ENCODE data around the gene GRHPR. TPM values are rescaled to one million over a fixed set of nuclear protein-coding genes. Genes with fewer than 3 reads are reported as not detected.
"Not testable (repeated sequence)": the region's sequence is repeated elsewhere in the genome, so short reads cannot be mapped to it uniquely, and the experiment has no call there.

Gene GRHPR
- total RNA-seq, 1 donor from 2014 or later = 88.1 TPM

DNA sequence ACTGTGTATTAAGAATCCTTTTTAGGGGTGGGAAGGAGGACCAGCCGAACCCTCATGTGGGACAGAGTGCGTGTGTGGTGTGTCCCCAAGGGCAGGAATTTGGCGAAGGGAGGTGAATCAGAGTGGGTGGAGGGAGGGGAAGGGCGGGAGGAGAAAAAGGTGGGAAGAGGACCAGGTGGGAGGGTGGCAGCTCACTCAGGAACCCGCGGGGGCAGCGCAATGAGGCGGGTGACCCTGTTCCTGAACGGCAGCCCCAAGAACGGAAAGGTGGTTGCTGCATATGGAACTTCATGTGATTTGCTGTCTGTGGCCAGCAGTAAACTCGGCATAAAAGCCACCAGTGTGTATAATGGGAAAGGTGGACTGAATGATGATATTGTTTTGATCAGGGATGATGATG lies 54.4 kb downstream of the GRHPR start:
- no peak for DNase-seq (ENCODE audit: low read depth)
- FAIRE-seq = no peak
- H3K4me3 Mint-ChIP-seq (ENCODE audit: unreplicated experiment) = no peak overlapping the region

DNA sequence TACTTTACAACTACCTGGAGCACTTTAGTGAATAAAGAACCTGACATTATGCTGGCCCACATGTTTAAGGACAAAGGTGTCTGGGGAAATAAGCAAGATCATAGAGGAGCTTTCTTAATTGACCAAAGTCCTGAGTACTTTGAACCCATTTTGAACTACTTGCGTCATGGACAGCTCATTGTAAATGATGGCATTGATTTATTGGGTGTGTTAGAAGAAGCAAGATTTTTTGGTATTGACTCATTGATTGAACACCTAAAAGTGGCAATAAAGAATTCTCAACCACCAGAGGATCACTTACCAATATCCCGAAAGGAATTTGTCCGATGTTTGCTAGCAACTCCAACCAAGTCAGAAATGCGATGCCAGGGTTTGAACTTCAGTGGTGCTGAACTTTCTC lies 54.9 kb downstream of the GRHPR start:
- FAIRE-seq; H3K27me3 ChIP-seq (ENCODE audit: insufficient read depth, low read length): not testable (repeated sequence)

More for the DNA sequence above, 54.4 kb downstream of the GRHPR start:
- no peak overlapping the region for H3K27ac ChIP-seq (ENCODE audit: low read depth, low read length)
- no peak overlapping the region for H2AFZ ChIP-seq (ENCODE audit: low read depth, low read length)
- no peak overlapping the region for H3K4me2 ChIP-seq (ENCODE audit: low read length)
- H3K4me1 ChIP-seq (ENCODE audit: insufficient read depth, low read length) = peaks cover under 1% of the 10 kb centered on the region
- no peaks in the 10 kb centered on the region for H3K9me3 ChIP-seq (ENCODE audit: insufficient read depth, low read depth, low read length)
- no peak overlapping the region for H3K9ac ChIP-seq (ENCODE audit: low read length)
- no peaks in the 10 kb centered on the region for H3K4me1 Mint-ChIP-seq (ENCODE audit: low read depth, unreplicated experiment)
- no peaks in the 10 kb centered on the region for H3K79me2 ChIP-seq (ENCODE audit: insufficient read depth, low read length)
- H3K4me3 ChIP-seq (ENCODE audit: insufficient read depth, low read depth, low read length) = no peak overlapping the region
- no peaks in the 10 kb centered on the region for H3K36me3 ChIP-seq (ENCODE audit: insufficient read depth, low read length)
- no peaks in the 10 kb centered on the region for H3K27me3 ChIP-seq (ENCODE audit: insufficient read depth, low read length)
- H3K27me3 Mint-ChIP-seq (ENCODE audit: low read depth, unreplicated experiment) = no peaks in the 10 kb centered on the region
- TF ChIP-seq, protein P1, sequence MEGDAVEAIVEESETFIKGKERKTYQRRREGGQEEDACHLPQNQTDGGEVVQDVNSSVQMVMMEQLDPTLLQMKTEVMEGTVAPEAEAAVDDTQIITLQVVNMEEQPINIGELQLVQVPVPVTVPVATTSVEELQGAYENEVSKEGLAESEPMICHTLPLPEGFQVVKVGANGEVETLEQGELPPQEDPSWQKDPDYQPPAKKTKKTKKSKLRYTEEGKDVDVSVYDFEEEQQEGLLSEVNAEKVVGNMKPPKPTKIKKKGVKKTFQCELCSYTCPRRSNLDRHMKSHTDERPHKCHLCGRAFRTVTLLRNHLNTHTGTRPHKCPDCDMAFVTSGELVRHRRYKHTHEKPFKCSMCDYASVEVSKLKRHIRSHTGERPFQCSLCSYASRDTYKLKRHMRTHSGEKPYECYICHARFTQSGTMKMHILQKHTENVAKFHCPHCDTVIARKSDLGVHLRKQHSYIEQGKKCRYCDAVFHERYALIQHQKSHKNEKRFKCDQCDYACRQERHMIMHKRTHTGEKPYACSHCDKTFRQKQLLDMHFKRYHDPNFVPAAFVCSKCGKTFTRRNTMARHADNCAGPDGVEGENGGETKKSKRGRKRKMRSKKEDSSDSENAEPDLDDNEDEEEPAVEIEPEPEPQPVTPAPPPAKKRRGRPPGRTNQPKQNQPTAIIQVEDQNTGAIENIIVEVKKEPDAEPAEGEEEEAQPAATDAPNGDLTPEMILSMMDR (IDR thresholded peaks at IDR 0.05; ENCODE audit: insufficient read depth, low read depth, low read length) = no peak
- no peak for TF ChIP-seq EZH2 (IDR thresholded peaks at IDR 0.05; ENCODE audit: insufficient read depth, low read length)
- H3K36me3 Mint-ChIP-seq (ENCODE audit: low read depth, unreplicated experiment) = no peaks in the 10 kb centered on the region
- H3K9me3 Mint-ChIP-seq (ENCODE audit: unreplicated experiment) = peaks cover 4% of the 10 kb centered on the region
- H3K27ac Mint-ChIP-seq (ENCODE audit: unreplicated experiment) = no peak overlapping the region
- no peaks in the 10 kb centered on the region for H4K20me1 ChIP-seq (ENCODE audit: insufficient read depth, low read length)

DNA sequence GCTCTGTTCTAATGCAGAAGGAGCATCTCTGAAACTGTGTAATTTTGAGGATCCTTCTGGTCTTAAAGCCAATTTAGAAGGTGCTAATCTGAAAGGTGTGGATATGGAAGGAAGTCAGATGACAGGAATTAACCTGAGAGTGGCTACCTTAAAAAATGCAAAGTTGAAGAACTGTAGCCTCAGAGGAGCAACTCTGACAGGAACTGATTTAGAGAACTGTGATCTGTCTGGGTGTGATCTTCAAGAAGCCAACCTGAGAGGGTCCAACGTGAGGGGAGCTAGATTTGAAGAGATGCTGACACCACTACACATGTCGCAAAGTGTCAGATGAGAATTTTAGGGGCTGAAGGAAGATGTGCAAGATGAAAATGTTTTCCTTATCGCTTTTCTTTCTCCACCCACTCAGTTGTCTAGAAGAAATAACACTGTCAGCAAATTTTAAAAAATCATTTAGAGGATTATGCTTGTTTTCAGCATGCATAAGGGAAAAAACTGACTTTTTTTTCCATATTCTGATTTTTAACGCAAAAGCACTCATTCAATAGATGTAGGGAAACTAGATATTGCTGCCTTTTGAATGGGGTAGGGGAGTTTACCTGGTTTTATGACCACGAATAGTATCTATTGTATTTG lies 55.6 kb downstream of the GRHPR start:
- not testable (repeated sequence) for H3K4me2 ChIP-seq (ENCODE audit: low read length); H3K79me2 ChIP-seq (ENCODE audit: insufficient read depth, low read length); H3K4me3 Mint-ChIP-seq (ENCODE audit: unreplicated experiment); FAIRE-seq; DNase-seq (ENCODE audit: low read depth); H2AFZ ChIP-seq (ENCODE audit: low read depth, low read length); H3K4me3 ChIP-seq (ENCODE audit: insufficient read depth, low read depth, low read length); H3K9ac ChIP-seq (ENCODE audit: low read length); H3K27me3 ChIP-seq (ENCODE audit: insufficient read depth, low read length); H3K27ac ChIP-seq (ENCODE audit: low read depth, low read length); H4K20me1 ChIP-seq (ENCODE audit: insufficient read depth, low read length); H3K27ac Mint-ChIP-seq (ENCODE audit: unreplicated experiment); H3K36me3 ChIP-seq (ENCODE audit: insufficient read depth, low read length); H3K4me1 ChIP-seq (ENCODE audit: insufficient read depth, low read length); H3K27me3 Mint-ChIP-seq (ENCODE audit: low read depth, unreplicated experiment); H3K36me3 Mint-ChIP-seq (ENCODE audit: low read depth, unreplicated experiment); H3K9me3 Mint-ChIP-seq (ENCODE audit: unreplicated experiment); H3K4me1 Mint-ChIP-seq (ENCODE audit: low read depth, unreplicated experiment); H3K9me3 ChIP-seq (ENCODE audit: insufficient read depth, low read depth, low read length)

More for the DNA sequence above, 54.9 kb downstream of the GRHPR start:
- not testable (repeated sequence) for H3K36me3 Mint-ChIP-seq (ENCODE audit: low read depth, unreplicated experiment); H3K27me3 Mint-ChIP-seq (ENCODE audit: low read depth, unreplicated experiment); H3K4me3 ChIP-seq (ENCODE audit: insufficient read depth, low read depth, low read length); H2AFZ ChIP-seq (ENCODE audit: low read depth, low read length); H3K9ac ChIP-seq (ENCODE audit: low read length); H3K36me3 ChIP-seq (ENCODE audit: insufficient read depth, low read length); H3K9me3 ChIP-seq (ENCODE audit: insufficient read depth, low read depth, low read length); H3K79me2 ChIP-seq (ENCODE audit: insufficient read depth, low read length); H3K4me2 ChIP-seq (ENCODE audit: low read length); H3K27ac ChIP-seq (ENCODE audit: low read depth, low read length); H3K4me1 Mint-ChIP-seq (ENCODE audit: low read depth, unreplicated experiment); H3K27ac Mint-ChIP-seq (ENCODE audit: unreplicated experiment); H3K4me1 ChIP-seq (ENCODE audit: insufficient read depth, low read length); H3K4me3 Mint-ChIP-seq (ENCODE audit: unreplicated experiment); H4K20me1 ChIP-seq (ENCODE audit: insufficient read depth, low read length); H3K9me3 Mint-ChIP-seq (ENCODE audit: unreplicated experiment)
- DNase-seq (ENCODE audit: low read depth) = peak; percentile 45

Measured in astrocyte (in vitro differentiated cells and primary cell).